GM18870 (cell line): ENCODE measurements around the gene ARHGEF9.
"Not testable (repeated sequence)": the region's sequence is repeated elsewhere in the genome, so short reads cannot be mapped to it uniquely, and the experiment has no call there.

Experiments
- ATAC-seq: cut with Tn5 transposase; IDR thresholded peaks from one replicate; pipeline ENCODE4 v1.9.1; 2021; ENCODE audit warnings: moderate library complexity; ENCODE audit not compliant: unreplicated experiment

Gene ARHGEF9

GRCh38 chrX:63664083-63664482 lies 120.9 kb downstream of the ARHGEF9 start:
- no peak for ATAC-seq

GRCh38 chrX:63661676-63662075 lies 123.3 kb downstream of the ARHGEF9 start:
- no peak for ATAC-seq

DNA sequence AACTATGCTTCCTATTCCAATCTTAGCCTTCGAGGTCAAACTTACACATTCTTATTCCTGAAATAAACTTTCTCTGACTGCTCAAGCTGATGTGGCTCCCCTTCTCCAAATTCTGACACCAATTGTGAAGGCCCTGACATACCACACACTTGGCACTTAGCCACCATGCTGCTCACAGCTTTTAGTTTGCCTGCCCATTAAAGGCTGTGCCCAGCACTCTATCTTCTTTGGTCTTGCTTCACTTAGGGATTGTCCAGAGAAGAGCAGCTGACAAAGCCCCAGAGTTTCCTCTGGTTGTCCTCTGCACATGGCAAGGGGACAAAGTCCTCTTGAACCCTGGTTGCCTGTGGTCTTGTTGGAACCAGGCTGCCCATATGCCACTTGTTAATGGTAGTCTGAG lies 126.1 kb downstream of the ARHGEF9 start:
- ATAC-seq: no peak

- no peak for ATAC-seq
Measured at GRCh38 chrX:63657821-63658220, 127.2 kb downstream of the ARHGEF9 start.

DNA sequence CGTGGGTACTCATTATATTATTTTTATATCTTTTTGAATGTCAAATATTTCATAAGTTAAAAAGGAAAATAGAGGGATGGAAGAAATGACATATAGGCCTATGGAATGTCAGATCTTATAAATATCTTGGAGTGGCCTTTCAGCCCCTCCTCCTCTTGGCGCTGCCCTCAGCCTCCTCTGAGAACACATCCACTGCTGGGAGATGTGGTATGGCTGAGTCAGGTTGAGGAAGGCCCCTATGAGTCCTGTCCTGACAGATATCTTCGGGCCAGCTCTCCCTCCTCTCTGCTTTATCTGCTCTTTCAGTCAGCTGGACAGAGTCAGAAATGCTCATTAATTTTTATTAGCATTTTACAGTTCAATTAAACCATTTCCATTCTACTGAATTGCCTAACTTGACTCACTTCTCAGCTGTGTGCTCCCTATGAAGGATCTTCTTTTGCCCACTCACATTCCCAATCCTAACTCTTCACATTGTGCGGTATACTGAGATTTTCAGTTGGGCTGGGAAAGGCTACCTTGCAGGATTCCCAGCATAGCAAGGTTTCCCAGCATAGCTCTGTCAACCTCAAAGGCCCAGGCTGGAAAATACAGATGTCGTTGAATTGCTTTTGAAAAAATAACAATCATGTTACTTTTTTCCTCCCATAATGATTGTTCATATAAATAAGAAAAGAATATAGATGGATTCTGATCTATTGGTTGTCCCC lies 128.0 kb downstream of the ARHGEF9 start:
- no peak for ATAC-seq

DNA sequence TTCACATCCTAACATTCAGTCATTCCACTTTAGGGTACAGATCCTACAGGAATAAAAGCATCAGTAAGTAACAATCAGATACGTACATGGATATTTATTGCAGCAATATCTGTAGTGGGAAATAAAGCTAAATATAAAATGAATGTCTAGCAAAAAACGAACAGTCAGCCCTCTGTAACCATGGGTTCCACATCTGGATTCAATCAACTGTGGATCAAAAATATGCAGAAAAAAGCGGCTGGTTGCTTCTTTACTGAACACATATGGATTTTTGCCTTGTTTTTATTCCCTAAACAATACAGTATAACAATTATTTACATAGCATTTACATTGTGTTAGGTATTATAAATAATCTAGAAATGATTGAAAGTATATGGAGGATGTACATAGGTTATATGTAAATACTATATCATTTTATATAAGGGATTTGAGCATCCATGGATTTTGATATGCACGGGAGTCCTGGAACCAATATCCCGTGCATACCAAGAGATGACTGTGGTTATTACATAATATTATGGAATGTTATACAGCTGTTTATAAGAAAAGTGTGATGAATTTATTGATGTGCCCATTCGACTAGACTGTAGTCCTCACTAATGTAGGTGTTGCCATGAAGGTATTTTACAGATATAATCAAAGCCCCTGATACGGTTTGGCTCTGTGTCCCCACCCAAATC lies 132.8 kb downstream of the ARHGEF9 start:
- ATAC-seq: no peak

DNA sequence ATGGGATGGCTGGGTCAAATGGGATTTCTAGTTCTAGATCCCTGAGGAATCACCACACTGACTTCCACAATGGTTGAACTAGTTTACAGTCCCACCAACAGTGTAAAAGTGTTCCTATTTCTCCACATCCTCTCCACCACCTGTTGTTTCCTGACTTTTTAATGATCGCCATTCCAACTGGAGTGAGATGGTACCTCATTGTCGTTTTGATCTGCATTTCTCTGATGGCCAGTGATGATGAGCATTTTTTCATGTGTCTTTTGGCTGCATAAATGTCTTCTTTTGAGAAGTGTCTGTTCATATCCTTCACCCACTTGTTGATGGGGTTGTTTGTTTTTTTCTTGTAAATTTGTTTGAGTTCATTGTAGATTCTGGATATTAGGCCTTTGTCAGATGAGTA lies 139.3 kb downstream of the ARHGEF9 start:
- ATAC-seq: not testable (repeated sequence)

- ATAC-seq: no peak
Measured at GRCh38 chrX:63635750-63636149, 149.3 kb downstream of the ARHGEF9 start.

DNA sequence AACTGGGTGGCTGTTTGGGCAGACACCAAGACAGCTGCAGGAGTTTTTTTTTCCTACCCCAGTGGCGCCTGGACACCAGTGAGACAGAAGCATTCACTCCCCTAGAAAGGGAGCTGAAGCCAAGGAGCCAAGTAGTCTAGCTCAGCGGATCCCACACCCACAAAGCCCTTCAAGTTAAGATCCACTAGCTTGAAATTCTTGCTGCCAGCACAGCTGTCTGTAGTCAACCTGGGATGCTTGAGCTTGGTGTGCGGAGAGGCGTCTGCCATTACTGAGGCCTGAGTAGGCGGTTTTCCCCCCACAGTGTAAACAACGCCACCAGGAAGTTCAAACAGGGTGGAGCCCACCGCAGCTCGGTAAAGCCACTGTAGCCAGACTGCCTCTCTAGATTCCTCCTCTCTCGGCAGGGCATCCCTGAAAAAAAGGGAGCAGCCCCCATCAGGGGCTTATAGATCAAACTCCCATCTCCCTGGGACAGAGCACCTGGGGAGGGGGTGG lies 171.4 kb downstream of the ARHGEF9 start:
- ATAC-seq: no peak

DNA sequence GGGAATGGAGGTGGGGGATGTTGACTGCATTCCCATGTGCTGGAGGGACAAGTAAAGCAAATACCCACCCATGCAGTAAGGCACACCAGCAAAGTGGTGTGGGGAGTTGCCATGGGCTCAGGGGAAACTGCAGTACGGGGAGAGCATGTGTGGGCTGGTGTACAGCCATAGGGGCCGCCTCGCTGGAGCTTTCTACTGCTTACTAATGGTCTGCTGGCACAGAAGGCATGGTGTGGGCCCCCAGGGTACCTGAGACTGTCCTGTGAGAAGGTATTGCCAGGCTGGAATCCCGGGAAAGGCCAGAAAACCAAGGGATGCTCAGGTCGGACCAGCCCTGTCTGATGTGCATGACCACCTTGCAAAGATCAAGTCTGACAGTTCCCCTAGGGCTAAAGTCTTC lies 199.1 kb downstream of the ARHGEF9 start:
- ATAC-seq: no peak
